GM20431 (cell line): ENCODE measurements around the gene ZSWIM6.

Source experiments
- in situ Hi-C: fragments of 300-500 bp; cut with MseI, MboI; formaldehyde crosslinking; loops from one replicate; pipeline ENCODE4 v1.15.0; 2020; ENCODE audit warnings: low sequenced_read_pairs; ENCODE audit not compliant: unreplicated experiment

ZSWIM6 gene

DNA sequence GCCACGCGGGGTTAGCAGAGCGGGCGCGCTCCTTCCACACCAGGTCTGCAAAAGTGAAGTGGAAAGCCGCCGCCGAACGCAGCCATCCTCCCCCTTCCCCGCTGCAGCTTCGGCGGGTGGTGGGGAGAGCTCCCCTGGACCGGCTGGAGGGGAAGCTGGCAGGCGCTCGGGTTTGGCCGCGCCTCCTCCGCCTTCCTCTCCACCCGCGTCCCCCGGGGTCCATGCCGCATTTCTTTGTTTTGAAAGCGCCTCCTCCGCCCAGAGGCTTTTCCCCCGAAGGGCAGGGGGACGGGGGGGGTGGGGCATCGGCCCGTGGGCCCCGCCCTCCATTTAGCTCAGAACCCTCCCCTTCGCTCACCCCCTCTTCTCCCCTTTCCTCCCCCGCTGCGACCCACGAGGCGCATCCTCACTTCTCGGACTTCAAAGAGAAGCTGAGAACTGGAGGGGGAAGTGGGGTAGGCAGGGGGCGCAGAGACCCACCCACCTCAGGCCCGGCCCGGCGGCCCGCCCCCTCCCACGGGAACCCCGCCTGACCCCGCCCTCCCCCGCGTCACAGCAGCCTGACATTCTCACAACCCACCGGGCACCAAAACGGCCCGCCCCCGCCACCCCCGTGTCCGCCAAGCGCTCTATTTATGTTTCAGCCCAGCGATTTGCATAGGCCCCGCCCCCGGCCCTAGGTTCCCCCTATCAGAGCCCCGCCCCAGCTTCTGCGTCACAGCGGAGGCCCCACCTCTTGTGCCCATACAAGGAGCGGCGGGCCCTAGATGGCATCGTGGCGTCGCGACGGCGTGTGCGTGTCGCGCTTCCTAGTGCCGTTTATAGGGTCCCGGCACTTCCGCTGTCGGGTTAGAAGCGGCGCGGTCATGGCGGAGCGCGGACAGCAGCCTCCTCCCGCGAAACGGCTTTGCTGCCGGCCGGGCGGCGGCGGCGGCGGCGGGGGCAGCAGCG, at the start of gene ZSWIM6:
Gene ZSWIM6, plus strand, starts transcription at position 852 of the 951 bp plus-strand sequence. Its CDS starts 15 bp downstream, at position 867.
- in situ Hi-C loops: no loop called here

DNA sequence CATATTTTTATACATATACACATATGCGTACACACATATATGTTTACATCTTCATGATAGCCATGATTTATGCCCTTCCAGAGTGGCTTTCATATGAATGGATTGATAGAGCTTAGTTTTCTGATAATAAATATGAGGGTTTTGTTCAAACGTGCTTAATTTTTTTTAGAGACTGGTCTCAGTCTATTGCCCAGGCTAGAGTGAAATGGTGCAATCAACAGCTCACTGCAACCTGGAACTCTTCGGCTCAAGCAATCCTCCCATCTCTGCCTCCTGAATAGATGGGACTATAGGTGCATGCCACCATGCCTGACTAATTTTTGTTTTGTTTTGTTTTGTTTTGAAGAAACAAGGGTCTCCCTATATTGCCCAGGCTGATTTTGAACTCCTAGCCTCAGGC, 48.6 kb upstream of the ZSWIM6 start:
- in situ Hi-C loops: no loop called here

DNA sequence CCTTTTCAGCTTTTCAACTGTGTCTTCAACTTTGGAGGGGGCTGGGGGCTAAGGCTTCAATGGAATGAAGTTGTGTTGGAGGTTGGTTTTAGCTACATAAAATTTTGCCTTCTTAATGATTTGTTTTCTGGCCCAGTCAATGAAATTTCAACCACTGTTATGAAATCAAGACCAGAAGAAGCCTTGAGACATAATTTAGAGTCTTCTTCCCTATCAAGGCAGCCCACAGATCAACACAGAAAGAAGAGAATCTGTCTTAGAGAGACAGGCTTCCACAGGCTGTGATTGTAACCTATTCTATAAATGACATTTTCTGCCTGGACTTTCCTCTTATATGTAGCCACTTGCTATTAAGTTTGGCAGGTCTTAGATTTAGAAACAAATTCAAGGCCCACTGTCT, 46.5 kb upstream of the ZSWIM6 start:
- in situ Hi-C loops: no loop called here

DNA sequence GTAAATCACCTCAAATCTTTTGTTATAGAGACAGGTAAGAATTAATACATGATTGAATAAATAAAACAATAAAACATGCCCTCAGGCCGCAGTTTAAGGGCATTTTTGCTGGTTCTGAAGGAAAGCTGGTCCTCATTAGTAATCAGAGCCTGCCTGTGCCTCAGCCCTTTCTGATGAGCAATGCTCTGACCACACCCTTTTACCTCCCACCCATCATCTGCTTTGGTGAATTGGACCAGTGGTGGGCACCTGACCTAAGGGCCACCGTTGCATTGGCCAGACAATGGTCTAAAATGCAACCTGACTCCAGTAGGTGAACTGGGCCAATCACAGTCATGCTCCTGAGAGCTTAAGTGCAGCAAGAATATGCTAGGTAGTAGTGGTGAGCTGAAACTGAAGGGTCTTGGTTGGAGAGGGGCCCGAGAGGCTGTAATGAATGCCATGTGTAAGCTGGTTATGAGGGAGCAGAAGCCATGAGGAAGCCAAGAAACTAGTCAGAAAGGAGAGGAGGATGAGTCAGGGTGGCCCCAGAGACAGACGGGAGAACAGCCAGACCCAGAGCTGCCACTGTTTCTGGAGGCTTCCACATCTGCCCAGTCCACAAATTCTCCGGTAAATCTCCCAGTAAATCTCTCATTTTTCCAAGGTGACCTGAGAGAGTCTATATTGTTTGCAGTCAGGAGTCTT, 45.5 kb upstream of the ZSWIM6 start:
- in situ Hi-C loops: no loop called here

DNA sequence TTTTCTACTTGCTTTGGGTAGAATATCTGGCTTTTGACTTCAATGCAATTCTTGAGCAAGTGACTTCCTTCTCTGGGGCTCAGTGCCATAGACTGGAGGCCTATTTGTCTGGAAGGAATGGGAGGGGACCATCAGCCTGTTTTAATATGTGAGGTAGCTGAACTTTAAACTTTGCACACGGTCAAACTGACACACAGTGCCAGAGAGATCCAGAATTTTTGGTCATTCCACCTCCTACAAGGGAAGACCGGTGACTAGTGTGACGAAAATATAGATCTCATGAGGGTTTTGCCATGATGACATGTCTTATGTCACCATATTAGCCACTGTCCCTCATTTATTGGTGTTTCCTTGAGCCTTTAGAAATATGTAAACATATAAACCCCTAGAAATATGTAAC, 44.6 kb upstream of the ZSWIM6 start:
- in situ Hi-C loops: no loop called here

DNA sequence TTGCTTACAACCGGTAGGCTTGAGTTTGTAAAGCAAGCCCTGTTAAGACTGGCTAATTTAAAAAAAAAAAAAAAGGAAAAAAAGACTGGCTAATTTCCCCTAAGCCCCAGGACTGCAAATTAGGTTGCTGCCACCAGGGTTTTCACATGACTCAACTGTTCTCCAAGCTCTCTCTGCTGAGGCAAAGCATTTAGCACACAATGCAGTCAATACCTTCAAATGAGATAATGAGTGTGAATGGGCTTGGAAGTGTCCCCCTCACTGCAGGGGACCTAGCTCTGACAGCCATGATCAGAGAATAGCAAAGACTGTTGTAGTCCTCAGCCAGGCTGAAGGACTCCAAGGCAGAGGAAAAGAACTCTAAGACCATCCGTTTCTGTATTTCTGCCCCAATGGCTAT, 42.8 kb upstream of the ZSWIM6 start:
- in situ Hi-C loops: no loop called here

DNA sequence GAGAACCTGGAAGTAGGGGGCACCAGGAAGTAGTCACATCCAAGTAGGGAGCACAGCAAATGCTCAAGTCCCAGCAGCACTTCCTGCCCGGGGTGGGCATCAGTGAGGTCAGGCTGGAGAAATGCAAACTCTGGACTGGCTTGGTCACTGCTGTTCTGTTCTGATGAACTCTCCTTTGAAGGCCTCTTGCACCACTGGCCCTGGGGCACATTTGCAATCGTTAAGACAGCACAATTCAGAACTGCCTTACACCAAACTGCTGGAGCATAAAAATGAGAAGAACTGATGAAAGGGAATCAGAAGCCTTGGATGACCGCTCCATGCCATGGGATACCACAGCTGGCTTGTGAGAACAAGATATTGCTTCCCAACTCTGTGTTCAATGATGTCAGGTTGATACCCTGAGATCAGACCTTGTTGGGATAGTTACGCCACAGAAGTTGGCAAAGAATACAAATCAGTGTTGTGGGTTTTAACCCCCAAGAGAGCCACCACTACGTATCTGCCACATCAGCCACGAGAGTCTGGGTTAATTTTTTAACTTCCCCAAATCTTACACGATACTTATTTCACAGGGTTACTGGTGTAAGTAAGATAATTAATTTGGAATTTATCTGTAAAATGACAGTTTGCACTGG, 42.3 kb upstream of the ZSWIM6 start:
- in situ Hi-C loops: no loop called here

DNA sequence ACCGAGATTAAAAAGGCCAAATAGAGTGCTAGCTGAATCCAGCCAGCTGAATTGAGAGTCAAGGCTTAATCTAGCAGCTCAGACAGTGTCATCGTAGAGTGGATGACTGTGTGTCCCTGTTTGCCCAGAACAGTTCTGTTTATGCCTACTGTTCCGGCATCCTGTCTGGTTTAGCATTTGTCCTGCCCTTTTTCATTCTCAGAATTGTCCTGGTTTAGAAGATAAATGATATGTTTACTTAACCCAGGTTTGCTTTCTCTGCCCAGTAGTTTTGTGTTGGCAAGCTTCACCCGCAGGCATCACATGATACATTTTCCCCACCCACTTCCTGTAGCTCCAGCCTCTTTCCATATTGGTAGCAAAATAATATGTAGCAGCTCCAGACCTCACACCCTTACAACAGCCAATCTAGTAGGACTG, 41.3 kb upstream of the ZSWIM6 start:
- in situ Hi-C loops: no loop called here

DNA sequence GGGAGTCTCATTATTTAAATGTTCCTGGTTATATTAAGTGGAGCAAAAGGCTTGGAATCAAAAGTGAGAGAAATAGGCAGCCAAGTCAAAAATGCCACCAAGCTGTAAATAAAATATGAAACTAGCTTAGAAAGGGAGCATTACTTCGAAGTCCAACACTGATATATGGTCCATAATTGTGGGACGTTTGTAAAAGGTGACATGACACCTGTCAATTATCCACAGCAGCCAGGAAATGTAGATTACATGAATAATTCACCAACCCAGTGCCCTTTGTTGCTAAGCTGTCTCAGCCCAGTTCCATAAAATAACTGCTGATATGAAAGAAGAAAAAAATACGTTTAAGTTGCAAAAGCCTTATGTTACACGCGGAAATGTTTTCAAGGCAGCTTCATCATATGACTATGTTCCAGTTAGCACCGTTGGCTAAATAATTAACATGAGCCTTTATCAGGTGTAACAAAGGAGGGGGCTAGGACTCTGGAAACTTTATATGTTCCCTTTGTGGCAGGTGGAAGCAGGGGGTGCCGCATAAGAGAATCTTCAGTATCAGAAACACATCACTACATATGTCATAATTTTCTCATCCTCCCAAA, 39.9 kb upstream of the ZSWIM6 start:
- in situ Hi-C loops: no loop called here

DNA sequence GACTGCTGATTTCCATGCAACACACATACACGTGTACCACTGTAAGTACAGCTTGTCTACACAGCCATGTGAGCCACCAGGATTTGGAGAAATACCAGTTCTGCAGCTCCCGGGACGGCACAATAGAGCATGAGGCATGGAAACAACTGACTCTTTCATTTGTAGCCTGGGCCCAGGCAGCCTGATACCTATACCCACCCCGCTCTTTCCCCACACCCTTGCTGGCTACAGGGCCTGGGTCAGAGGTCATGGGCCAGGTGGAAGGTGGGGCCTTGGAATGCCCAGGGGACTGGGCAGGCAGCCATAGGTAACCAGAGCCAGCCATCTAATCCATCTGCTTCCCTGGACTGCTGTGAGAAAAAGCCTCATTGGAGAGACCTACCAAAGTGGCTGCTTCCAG, 39.0 kb upstream of the ZSWIM6 start:
- in situ Hi-C loops: no loop called here

DNA sequence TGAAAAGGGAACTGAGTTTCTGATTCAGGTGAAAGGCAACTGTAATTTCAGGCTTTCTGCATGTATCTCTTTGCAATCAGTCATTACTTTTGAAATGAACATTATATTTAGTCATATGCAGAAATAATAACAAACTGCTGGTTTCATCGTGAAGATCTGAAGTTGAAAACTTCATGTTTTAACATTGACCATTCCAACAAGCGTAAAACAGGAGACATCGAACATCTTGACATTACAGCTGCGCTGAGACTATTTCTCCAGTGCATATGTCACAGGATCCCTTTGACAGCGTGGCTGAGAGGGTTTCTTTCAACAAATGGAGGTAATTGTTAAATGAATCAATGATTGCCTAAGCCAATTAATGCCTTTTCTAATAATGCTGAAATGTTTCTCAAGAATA, 38.2 kb upstream of the ZSWIM6 start:
- in situ Hi-C loops: no loop called here

DNA sequence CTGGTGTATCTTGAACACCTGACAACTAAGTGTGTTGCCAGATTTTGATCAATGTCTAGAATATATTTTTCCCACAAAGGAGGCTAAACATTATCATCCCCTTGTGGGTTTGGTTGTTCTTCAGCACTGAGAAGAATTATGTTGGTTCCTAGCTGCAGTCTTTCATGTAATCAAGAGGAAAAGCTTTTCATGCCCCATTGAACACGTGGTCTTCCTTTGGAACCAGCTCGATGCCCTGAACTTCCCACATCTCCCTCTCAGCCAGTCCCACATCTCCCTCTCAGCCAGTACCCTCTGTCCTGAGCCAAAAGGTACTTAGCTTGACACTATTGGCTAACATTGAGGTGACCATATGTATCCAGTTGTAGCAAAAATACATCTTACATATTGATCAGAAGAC, 36.7 kb upstream of the ZSWIM6 start:
- in situ Hi-C loops: no loop called here

DNA sequence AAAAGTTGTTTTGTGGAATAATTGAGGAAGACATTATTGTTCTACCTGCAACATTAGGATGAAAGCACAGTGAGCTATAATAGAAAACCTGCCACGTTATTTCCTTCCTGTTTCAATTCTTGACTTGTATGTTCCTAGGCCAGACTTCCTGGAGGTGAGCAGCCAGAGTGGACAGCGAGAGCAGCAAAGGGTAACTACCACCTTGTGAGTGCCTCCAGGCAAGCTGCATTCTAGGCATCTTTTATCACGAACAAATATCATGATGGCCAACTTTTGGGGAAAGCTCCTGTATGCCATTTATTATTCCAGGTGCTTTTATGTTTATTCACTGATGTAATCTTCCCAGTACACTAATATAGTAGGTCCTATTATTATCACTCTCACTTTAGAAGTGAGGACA, 34.0 kb upstream of the ZSWIM6 start:
- in situ Hi-C loops: no loop called here

DNA sequence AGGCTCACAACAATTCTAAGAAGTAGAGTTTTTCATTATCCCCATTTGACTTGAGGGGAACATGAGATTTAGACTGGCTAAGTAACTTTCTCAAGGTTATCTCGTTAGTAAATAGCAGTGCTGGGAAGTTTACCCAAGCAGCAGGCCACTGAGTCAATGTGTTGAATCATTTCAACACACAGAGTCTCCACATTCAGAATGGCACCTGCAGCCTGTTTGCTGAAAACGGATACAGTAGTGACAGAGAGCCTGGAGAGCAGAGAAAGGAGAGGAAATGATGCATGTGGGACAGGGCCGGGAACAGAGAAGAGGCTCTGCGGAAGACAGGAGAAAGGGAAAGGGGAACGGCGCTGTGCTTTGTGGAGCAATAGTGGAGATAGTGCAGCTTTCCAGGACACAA, 33.5 kb upstream of the ZSWIM6 start:
- in situ Hi-C loops: no loop called here

DNA sequence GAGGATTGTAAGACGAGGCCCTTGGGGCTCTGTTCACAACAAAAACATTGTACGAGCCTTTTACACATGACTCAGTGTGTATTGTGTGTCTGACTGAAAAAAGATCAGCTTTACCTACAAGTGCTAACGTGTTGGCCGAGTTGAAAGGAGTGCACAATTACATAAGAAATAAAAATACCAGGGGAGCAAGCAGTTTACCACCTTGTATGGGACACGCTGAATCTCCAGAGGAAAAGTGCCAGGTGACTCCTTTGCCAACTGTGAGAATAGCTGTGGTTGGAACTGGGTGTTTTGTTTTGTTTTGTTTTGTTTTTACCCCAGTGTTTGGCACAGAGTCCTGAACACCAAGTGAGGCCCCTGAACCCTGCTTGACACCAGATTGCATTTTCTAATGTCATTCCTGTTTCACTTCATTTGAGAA, 32.8 kb upstream of the ZSWIM6 start:
- in situ Hi-C loops: no loop called here

DNA sequence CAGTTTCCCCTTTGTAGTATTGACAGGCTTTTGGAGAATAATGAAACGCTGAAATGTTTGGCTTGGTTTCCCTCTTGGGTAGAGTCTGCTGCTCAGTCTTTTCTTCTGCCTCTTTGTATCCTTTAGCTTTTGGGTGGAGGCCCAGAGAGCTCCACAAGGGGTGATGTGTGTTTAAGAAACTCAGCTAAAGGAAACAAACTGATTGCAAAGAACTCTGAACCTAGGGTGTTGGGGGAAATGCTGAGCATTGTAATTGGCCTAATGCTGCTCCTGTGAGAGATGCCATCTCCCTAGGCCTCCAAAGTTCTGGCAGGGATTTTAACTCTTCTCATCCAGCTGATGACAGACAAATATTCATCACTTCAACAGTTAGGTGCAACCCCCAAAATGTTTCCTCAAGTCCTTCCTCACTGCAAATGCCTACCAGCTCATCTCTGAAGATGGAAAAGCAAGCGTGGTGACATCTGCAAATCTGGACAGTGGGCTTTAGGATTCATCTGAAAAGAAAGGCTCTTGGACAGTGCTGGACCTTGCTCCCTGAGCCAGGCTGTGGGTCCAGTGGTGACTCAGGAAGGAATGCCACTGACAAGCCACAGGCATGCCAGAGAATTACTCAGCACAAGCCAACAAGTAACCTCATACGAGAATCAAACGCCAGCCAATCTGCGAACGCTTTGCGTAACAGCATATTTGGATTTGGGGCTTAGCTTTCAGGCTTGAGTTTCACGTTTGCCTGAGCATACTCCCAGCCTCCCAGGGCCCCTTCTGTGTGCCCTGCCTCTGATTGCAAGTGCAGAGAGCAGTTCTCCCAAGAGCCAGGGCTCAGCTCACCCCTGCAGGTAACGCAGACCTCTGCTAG, 30.5 kb upstream of the ZSWIM6 start:
- in situ Hi-C loops: no loop called here

DNA sequence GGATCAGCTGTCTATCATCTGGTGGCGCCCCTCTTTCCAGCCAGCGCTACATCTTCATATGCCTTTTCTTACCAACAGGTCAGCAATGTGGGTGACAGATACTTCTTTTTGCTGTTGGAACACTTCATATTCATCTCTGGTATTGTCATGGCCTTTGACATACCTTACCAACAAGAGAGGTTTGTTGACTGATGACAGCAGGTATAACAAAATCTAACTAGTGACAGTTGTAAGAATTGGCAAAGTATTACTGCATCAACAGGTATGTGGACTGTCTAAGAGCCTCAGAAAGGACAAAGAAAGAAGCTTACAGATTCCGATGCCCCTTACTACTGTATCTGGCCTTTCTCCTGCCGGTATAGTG, 29.9 kb upstream of the ZSWIM6 start:
- in situ Hi-C loops: no loop called here

DNA sequence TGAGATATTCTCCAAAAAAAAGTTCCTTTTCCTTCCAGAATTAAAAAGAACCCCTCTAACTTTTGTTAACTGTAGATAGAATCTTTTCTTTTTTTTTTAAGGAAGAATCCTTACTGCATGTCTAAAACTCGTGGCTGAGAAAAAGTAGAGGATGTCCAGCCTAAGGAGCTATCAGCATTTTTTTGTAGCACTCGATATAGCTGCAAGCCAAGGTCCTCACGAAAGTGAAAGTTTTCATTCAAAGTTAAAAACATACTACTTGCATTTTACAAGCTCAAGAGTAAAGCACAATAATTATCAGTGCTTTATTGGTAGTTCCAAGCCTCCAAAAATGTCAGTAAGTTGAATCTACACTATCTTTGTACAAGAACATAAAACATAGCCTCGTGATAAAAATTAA, 28.7 kb upstream of the ZSWIM6 start:
- in situ Hi-C loops: no loop called here

DNA sequence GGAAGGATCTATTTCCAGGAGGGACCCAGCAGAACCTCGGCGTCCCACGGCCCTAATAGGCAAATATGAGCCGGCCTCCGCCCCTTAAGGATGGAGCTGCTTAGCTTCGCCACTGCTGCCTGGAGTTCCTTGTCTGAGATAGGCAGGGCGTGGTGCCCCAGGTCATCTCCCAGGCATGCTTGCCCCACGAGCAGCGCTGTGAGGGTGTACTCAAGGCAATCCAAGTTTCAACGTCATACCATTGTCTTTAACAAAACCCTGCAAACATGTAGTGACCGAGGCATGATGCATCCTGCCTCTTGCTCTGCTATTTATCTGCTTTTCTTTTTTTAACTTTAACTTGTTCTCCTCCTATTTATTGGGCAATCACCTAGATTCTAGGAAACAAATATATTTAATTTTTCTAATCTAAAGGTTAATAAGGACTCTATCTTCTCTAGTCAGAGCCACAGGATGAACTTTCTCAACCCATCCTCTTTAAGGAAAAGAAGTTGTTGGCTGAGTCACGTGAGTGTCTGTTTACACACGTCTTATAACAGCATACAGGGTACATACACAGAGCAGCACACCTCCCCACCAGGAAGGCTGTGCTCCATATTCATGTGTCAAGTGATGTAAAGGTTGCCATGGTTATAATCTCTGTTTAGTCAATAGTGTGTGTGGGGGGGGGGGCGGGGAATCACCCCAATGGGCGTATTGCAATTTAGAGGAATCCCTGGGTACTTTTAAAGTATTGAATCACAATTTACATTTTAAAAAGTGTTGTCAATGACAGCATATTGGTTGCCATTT, 27.3 kb upstream of the ZSWIM6 start:
- in situ Hi-C loops: no loop called here
